T follicular helper cell (primary cell): ENCODE data around the gene DISP1.

ENCODE experiments used
- DNase-seq: peaks from one replicate; pipeline ENCODE4 v3.0.0-alpha.2; 2020; ENCODE audit warnings: low read depth

Gene DISP1

DNA sequence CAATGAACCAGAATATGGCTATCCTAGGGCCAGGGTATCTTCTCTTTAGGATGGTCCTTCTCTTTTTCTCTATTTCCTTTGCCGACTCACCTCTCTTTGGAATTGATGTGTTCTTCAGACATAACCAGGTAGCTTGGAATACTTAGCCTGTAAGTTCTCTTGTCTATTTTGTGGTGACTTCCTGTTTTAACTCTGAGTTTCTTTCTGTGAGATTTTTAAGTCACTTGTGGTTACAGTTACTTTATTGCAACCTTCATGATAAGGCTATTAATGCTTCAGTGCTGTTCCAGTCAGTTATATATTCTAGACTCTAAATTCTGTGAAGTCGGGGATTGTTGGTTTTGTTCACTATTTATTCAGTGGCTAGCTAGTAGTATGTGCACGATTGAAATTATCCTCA is 46.2 kb downstream of the DISP1 start:
- DNase-seq = no peak
